ENCODE results near the gene MEX3D.
"Not testable (repeated sequence)": the region's sequence is repeated elsewhere in the genome, so short reads cannot be mapped to it uniquely, and the experiment has no call there.

The MEX3D gene

GRCh38 chr19:1540365-1540925 is 27.7 kb downstream of the MEX3D start:
- no peak for DNase-seq (ENCODE audit: low read depth in 1 of 2, low spot score in 1 of 2)

GRCh38 chr19:1539749-1540148 is 28.4 kb downstream of the MEX3D start:
- DNase-seq (ENCODE audit: low read depth in 1 of 2, low spot score in 1 of 2), result not testable (repeated sequence)

- DNase-seq (ENCODE audit: low read depth in 1 of 2, low spot score in 1 of 2), result no peak
These were observed 29.1 kb downstream of the MEX3D start for GRCh38 chr19:1538978-1539377.

- not testable (repeated sequence) for DNase-seq (ENCODE audit: low read depth in 1 of 2, low spot score in 1 of 2)
These were observed 32.4 kb downstream of the MEX3D start for GRCh38 chr19:1535699-1536098.

- no peak for DNase-seq (ENCODE audit: low read depth in 1 of 2, low spot score in 1 of 2)
These were observed 33.2 kb downstream of the MEX3D start for GRCh38 chr19:1534972-1535371.

GRCh38 chr19:1533510-1534150 is 34.5 kb downstream of the MEX3D start:
- DNase-seq (ENCODE audit: low read depth in 1 of 2, low spot score in 1 of 2), result no peak

GRCh38 chr19:1532003-1532402 is 36.1 kb downstream of the MEX3D start:
- DNase-seq (ENCODE audit: low read depth in 1 of 2, low spot score in 1 of 2), result no peak

GRCh38 chr19:1531587-1531986 is 36.5 kb downstream of the MEX3D start:
- DNase-seq (ENCODE audit: low read depth in 1 of 2, low spot score in 1 of 2), result no peak

GRCh38 chr19:1530856-1531255 is 37.3 kb downstream of the MEX3D start:
- not testable (repeated sequence) for DNase-seq (ENCODE audit: low read depth in 1 of 2, low spot score in 1 of 2)

- no peak for DNase-seq (ENCODE audit: low read depth in 1 of 2, low spot score in 1 of 2)
These were observed 38.7 kb downstream of the MEX3D start for GRCh38 chr19:1529430-1529816.

GRCh38 chr19:1528596-1529429 is 39.3 kb downstream of the MEX3D start:
- DNase-seq (ENCODE audit: low read depth in 1 of 2, low spot score in 1 of 2), result no peak

GRCh38 chr19:1527650-1528309 is 40.3 kb downstream of the MEX3D start:
- no peak for DNase-seq (ENCODE audit: low read depth in 1 of 2, low spot score in 1 of 2)

GRCh38 chr19:1526979-1527649 is 41.0 kb downstream of the MEX3D start:
- no peak for DNase-seq (ENCODE audit: low read depth in 1 of 2, low spot score in 1 of 2)

- no peak for DNase-seq (ENCODE audit: low read depth in 1 of 2, low spot score in 1 of 2)
These were observed 41.9 kb downstream of the MEX3D start for GRCh38 chr19:1526066-1526778.

- no peak for DNase-seq (ENCODE audit: low read depth in 1 of 2, low spot score in 1 of 2)
These were observed 42.8 kb downstream of the MEX3D start for GRCh38 chr19:1525343-1525742.

- DNase-seq (ENCODE audit: low read depth in 1 of 2, low spot score in 1 of 2), result no peak
These were observed 43.2 kb downstream of the MEX3D start for GRCh38 chr19:1524972-1525325.

GRCh38 chr19:1524287-1524971 is 43.7 kb downstream of the MEX3D start:
- no peak for DNase-seq (ENCODE audit: low read depth in 1 of 2, low spot score in 1 of 2)

- DNase-seq (ENCODE audit: low read depth in 1 of 2, low spot score in 1 of 2), result no peak
These were observed 44.5 kb downstream of the MEX3D start, which contains the start of gene PLK5 for GRCh38 chr19:1523412-1524286. PLK5 (plus strand) TSS chr19:1524077; CDS start chr19:1526997, 2,920 bp downstream.

GRCh38 chr19:1522838-1523237 is 45.3 kb downstream of the MEX3D start:
- DNase-seq (ENCODE audit: low read depth in 1 of 2, low spot score in 1 of 2), result no peak
